D721Med (cell line): ENCODE measurements around the gene ZBBX.

Source experiments
- DNase-seq: peaks from one replicate; pipeline ENCODE4 v3.0.0; 2011; ENCODE audit warnings: low spot score; ENCODE audit not compliant: insufficient read length
- FAIRE-seq: peaks from 2 replicates; lab custom pipeline; 2011; peaks lifted over from hg19 to GRCh38; lab: Jason Lieb, UNC
- TF ChIP-seq, protein P1 (sequence below): IDR thresholded peaks from 2 replicates; pipeline ENCODE4 v1.5.1; 2012; ENCODE audit warnings: mild to moderate bottlenecking, control low read depth; ENCODE audit not compliant: insufficient read depth; ENCODE audit errors: missing control alignments

The ZBBX gene

GRCh38 chr3:167288737-167289136 is 91.4 kb downstream of the ZBBX start:
- DNase-seq (no peak), FAIRE-seq (no peak)
- TF ChIP-seq, protein P1, sequence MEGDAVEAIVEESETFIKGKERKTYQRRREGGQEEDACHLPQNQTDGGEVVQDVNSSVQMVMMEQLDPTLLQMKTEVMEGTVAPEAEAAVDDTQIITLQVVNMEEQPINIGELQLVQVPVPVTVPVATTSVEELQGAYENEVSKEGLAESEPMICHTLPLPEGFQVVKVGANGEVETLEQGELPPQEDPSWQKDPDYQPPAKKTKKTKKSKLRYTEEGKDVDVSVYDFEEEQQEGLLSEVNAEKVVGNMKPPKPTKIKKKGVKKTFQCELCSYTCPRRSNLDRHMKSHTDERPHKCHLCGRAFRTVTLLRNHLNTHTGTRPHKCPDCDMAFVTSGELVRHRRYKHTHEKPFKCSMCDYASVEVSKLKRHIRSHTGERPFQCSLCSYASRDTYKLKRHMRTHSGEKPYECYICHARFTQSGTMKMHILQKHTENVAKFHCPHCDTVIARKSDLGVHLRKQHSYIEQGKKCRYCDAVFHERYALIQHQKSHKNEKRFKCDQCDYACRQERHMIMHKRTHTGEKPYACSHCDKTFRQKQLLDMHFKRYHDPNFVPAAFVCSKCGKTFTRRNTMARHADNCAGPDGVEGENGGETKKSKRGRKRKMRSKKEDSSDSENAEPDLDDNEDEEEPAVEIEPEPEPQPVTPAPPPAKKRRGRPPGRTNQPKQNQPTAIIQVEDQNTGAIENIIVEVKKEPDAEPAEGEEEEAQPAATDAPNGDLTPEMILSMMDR, result no peak

DNA sequence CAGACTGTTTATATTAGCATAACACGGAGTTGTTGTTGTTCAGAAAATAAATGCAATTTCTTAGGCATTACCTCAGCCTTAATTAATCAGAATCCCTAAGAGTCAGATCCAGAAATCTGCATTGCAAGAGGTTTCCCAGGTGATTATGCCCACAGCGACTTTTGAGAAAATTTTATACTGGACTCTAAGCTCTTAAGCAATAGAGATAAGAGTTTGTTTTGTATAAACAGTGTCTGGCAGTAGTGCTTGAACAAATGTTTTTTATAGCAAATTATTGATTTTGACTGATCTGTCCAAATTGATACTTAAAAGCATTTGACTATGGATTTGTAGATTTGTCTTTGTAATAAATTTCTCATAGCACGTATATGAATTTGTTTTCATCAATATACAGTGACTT is 92.8 kb downstream of the ZBBX start:
- DNase-seq (no peak), FAIRE-seq (peak; percentile 21)
- TF ChIP-seq, protein P1, result no peak

- TF ChIP-seq, protein P1, result no peak
- DNase-seq (no peak), FAIRE-seq (no peak)
These were observed 105.8 kb downstream of the ZBBX start for GRCh38 chr3:167274141-167274874.

DNA sequence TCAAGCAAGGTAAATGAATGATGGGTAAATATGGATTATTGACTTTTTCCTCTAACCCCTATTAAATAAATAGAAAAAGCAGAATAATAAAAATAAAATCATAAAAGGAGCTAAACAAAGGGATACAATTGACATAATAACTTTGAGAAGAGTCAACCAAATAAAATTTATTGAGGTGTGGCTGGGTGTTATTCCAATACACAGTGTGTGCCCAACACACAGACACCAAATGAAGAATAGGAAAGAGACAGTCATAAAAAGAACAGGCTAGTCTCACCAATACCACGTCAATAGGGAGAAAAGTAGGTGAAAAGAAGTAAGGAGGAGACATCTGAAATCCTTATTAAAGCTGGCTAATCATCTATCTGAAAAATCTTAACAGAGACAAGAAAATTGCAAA is 127.1 kb downstream of the ZBBX start:
- DNase-seq (no peak), FAIRE-seq (no peak)
- TF ChIP-seq, protein P1, result no peak

DNA sequence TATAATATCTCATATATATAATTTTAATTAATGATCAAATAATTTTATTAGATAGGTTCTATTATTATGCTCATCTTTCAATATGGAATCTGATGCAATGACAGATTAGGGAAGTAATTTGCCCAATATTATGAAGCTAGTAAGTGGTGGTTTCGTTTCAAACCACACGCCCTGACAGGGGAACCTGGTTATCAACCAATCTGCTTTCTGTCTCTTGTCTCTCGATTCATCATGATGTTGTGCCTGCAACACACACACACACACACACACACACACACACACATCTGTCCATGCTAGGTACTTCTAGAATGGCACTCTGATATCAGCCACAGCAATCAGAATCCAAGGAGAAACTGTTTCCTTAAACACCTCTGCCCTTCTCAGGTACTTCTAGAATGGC is 128.4 kb downstream of the ZBBX start:
- no peak for FAIRE-seq
- TF ChIP-seq, protein P1, result no peak
- no peak for DNase-seq

- FAIRE-seq (no peak), DNase-seq (no peak)
- TF ChIP-seq, protein P1, result no peak
These were observed 133.8 kb downstream of the ZBBX start for GRCh38 chr3:167246252-167246651.
